Measurements from ENCODE around the gene HDLBP.

DNA sequence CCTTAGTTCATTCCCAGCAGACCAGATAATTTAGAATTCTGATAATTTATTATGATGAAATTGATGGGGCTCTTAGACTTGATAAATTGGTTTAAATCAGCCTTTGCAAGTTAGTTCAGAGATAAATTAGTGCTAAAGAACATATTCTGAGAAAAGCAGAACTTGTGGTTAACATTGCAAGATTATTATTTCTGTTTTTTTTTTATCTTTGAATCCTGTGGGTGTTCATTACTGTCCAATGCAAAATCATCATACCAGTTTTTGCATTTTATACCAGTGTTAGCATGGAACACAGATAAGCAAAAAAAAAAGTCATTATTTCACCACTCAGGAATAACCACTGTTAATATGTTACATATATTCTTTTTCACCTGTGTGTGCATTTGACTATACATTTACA lies 9.3 kb upstream of the HDLBP start:
- TF ChIP-seq, protein P1, sequence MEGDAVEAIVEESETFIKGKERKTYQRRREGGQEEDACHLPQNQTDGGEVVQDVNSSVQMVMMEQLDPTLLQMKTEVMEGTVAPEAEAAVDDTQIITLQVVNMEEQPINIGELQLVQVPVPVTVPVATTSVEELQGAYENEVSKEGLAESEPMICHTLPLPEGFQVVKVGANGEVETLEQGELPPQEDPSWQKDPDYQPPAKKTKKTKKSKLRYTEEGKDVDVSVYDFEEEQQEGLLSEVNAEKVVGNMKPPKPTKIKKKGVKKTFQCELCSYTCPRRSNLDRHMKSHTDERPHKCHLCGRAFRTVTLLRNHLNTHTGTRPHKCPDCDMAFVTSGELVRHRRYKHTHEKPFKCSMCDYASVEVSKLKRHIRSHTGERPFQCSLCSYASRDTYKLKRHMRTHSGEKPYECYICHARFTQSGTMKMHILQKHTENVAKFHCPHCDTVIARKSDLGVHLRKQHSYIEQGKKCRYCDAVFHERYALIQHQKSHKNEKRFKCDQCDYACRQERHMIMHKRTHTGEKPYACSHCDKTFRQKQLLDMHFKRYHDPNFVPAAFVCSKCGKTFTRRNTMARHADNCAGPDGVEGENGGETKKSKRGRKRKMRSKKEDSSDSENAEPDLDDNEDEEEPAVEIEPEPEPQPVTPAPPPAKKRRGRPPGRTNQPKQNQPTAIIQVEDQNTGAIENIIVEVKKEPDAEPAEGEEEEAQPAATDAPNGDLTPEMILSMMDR (IDR thresholded peaks at IDR 0.05), result no peak
- TF ChIP-seq POLR2A (IDR thresholded peaks at IDR 0.05), result no peak

All from testis (tissue), 2 donors.